Panc1 (cell line): ENCODE results near the gene CTBP1.

Experiments
- POLR2AphosphoS5 ChIP-seq: IDR thresholded peaks from 2 replicates; pipeline ENCODE4 v1.6.1; 2012; ENCODE audit warnings: mild to moderate bottlenecking, low read depth, low read length, moderate library complexity
- TF ChIP-seq, protein P1 (sequence below): fragments of 450-650 bp; IDR thresholded peaks from 2 replicates; pipeline ENCODE4 v1.5.1; 2017; ENCODE audit warnings: mild to moderate bottlenecking

DNA sequence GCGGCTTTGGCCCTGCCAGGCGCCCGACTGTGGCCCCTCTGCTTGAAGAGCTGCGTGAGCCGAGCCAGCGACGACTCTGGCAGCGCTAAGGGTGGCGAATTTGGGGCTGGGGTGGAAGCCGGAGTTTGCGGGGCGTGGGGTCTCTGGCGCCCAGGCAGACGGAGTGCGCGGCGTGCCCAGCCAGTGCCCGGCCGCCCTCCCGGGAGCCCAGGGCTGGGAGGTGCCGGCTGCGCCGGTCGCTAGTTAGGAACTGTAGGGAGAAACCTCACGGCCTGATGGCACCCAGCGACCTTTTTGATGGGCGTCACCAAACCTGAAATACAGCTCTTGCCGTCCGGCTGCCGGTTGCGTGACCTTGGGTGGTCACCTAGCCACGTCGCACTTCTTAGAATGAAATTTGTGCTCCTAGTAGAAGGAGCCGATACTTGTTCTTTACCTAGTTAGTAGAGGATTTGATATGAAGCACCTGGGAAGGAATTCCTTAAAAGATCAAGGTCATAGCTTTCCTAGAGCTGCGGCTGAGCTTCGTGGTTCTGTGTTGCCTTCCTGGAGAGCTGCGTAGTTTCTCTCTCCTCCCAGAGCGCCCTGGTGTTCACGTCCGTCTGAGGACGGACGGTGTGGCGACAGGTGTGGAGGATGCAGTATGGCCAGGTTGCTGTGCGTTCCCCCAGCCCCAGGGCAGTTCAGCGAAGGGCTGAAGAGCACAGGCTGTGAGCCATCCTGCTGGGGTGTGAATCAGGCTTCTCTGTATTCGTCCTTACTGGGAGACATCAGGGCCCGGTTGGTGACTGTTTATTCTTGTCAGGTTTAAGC is 41.4 kb upstream of the CTBP1 start:
- TF ChIP-seq, protein P1, sequence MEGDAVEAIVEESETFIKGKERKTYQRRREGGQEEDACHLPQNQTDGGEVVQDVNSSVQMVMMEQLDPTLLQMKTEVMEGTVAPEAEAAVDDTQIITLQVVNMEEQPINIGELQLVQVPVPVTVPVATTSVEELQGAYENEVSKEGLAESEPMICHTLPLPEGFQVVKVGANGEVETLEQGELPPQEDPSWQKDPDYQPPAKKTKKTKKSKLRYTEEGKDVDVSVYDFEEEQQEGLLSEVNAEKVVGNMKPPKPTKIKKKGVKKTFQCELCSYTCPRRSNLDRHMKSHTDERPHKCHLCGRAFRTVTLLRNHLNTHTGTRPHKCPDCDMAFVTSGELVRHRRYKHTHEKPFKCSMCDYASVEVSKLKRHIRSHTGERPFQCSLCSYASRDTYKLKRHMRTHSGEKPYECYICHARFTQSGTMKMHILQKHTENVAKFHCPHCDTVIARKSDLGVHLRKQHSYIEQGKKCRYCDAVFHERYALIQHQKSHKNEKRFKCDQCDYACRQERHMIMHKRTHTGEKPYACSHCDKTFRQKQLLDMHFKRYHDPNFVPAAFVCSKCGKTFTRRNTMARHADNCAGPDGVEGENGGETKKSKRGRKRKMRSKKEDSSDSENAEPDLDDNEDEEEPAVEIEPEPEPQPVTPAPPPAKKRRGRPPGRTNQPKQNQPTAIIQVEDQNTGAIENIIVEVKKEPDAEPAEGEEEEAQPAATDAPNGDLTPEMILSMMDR = no peak
- TF ChIP-seq POLR2AphosphoS5 = no peak
